NCI-H2196 treated with DMSO at 0.1 percent for 48 hours (cell line): ENCODE results near the gene TTLL4.
"Not testable (repeated sequence)": the region's sequence is repeated elsewhere in the genome, so short reads cannot be mapped to it uniquely, and the experiment has no call there.

Experiments
- DNase-seq: peaks from one replicate; lab custom pipeline; 2025; ENCODE audit not compliant: unreplicated experiment; lab: John Stamatoyannopoulos, UW

The TTLL4 gene

DNA sequence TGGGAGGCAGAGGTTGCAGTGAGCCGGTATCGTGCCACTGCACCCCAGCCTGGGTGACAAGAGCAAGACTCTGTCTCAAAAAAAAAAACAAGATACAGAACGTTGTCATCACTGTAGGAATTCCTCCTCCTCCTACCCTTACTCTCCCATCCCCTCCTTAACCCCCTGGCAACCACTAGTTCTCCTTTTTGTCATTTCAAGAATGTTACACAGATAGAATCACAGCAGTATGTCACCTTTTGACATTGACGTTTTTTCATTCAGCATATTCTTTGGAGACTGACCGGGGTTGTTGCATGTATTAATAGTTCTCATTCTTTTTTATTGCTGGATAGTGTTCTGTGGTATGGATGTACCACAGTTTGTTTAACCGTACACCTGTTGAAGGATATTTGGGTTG lies 32.4 kb downstream of the TTLL4 start:
- no peak for DNase-seq

DNA sequence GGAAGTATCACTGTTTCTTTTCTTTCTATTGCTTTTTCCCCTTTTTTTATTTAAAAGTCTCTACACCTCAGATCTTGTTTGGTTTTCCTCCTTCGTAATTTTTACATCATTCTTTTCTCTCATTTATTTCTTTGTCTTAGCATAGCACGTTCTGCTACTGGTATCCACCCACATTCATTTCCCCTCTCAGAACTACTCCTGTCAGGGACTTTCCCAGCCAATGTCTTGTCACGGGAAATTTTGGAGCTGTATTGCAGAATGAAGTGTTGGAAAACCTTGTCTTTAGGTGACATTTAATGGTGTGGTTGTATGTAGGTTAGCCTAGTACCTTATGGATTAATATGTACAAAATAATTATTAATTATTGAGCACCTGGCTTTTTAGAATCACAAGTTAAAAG lies 34.0 kb downstream of the TTLL4 start:
- no peak for DNase-seq

DNA sequence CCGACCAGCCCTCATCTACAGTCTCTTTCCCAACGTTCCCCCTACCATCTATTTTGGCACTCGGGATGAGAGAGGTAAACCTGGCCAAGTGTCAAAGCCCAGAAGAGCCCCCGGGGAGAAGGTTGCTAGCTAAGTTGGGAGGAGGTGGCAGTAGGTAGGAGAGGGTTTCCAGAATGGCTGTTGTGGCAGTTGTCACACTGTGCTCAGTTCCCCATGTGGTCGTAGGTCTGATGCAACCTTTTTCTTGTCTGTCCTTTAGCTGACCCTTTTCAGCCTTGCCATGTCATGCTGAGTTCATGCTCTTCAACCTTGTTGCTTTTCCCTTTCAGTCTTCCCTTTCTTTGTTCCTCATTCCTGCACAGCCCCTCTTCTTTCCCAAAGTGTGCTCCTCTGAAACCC lies 34.5 kb downstream of the TTLL4 start:
- no peak for DNase-seq

DNA sequence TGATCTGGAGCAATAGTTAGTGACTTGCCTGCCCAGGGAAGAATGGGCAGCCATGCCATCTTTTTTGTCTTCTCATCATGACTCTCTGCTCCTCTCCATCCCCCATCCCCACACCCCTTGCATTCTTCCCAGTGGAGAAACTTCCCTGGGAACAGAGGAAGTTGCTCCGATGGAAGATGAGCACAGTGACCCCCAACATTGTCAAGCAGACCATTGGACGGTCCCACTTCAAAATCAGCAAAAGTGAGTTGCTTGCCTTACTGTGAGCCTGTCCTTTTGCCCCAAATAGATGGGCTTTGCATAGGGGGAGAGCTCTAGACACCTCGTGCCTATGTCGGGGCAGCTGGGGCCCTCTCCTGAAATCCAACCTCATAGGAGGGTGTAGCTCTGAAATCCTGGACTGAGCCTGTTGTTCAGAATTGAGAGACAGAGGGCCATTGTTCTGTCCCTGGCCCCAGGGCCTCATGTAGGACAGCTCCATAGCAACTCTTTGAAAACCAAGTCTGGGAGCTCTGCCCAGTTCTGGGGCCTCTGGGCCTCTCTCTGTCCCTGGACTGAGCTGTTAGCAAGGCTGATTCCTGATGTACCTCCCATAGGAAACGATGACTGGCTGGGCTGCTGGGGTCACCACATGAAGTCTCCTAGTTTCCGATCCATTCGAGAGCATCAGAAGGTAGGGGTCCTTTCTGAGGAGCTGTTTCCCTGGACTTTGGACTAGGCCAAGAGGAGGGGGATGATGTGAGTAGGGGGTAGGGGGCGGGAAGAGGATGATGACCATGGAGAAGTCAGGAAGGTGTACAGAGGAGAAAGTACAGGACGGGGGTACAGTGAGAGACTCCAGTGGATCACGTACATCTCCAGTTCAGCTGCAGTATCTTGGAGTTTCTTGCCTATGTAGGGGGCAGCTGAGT lies 35.2 kb downstream of the TTLL4 start:
- no peak for DNase-seq

DNA sequence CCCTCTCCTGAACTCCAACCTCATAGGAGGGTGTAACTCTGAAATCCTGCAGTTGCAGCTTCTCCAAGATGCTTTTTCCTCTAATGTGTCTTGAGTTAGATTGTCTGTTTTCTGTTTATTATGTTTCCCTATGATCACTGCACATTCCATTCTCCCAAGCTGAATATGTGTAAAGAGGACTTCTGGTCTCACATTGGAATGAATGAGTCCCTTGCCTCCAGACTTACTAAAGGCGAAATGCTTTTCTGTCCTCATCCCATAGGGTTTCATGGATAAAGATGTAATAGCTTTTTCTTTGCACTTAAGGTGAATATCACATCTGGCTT lies 35.8 kb downstream of the TTLL4 start:
- DNase-seq = no peak

DNA sequence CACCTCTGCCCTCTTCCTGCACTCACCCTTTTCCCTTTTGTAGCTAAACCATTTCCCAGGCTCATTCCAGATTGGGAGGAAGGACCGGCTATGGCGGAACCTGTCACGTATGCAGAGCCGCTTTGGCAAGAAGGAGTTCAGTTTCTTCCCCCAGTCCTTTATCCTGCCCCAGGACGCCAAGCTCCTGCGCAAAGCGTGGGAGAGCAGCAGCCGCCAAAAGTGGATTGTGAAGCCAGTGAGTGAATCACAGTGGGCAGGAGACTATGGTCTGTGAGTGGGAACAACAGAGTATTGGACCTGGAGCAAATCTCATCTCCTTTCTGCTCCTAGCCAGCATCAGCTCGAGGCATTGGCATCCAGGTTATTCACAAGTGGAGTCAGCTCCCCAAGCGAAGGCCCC lies 36.3 kb downstream of the TTLL4 start:
- DNase-seq = no peak

DNA sequence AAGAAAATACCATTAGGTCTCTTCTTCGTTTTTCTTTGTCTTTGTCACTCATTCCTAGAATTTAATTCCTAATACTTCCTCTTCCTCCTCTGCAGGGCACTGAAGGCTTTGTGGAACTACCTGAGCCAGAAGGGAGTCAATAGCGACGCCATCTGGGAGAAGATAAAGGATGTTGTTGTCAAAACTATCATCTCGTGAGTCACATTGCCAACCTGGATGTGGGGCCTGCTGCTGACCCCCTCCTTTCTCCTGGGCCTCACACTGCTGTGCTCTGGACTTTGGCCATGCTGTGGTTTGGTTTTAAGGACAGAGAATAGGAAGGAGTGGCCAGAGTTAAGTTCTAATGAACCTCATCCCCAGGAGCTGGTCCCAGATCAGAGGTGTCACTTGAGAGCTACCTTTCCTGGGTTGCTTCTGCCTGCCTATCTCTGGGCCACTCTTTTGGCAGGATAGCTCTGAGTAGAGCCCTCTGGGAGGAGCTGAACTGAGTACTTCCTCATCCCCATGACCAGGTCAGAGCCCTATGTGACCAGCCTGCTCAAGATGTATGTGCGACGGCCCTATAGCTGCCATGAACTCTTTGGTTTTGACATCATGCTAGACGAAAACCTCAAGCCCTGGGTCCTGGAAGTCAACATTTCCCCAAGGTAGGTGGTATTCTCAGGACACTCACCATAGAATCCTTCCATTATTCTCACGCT lies 38.3 kb downstream of the TTLL4 start:
- no peak for DNase-seq

DNA sequence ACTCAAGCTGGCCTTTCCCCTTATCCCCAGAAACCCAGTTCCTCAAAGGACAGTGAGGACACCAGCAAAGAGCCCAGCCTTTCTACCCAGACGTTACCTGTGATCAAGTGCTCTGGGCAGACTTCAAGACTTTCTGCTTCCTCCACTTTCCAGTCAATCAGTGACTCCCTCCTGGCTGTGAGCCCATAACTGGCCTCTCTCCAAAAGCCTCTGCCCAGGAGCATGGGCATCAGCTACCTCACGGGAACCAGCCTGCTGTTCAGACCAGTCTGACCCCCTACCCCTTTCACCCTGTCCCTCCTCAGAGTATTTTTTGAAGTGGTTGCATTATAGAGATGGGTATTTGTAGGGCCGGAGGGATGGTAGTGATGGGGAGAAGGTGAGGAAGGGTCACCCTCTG lies 43.6 kb downstream of the TTLL4 start:
- no peak for DNase-seq

DNA sequence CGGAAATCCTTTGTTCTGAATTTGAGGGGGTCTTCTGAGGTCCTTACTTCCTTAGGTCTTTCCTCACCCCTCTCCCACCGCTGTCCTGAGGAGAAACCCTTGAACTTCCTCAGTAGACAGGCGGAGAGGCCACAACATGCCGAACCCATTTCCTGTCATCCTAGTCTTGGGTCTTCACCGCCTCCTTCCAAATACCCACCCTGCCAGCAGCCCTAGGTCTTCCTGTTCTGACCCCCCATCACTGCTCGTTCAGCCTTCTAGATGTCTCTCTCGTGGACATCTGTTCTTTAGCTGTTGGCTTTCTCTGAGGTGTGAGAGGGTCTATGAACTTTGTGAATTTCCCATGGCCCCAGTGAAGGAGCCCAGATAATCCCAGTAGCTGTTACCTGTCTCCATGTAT lies 44.1 kb downstream of the TTLL4 start:
- no peak for DNase-seq

DNA sequence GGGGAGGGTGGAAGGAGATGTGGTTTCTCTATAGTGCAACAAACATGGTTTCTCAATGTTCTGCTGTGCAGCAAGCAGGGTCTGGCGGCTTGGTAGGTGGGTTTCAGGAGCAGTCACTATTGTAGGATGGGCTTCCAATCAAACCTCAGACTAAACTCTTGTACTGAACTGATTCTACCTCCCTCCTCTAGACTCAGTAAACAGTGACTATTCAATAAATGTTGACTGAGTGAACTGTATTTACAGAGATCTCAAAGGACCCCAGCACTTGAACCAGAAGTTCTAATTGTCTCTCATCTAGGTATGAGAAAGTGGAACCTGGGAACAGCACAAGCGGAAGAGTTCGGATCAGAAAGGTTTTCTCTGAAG lies 44.5 kb downstream of the TTLL4 start:
- no peak for DNase-seq

DNA sequence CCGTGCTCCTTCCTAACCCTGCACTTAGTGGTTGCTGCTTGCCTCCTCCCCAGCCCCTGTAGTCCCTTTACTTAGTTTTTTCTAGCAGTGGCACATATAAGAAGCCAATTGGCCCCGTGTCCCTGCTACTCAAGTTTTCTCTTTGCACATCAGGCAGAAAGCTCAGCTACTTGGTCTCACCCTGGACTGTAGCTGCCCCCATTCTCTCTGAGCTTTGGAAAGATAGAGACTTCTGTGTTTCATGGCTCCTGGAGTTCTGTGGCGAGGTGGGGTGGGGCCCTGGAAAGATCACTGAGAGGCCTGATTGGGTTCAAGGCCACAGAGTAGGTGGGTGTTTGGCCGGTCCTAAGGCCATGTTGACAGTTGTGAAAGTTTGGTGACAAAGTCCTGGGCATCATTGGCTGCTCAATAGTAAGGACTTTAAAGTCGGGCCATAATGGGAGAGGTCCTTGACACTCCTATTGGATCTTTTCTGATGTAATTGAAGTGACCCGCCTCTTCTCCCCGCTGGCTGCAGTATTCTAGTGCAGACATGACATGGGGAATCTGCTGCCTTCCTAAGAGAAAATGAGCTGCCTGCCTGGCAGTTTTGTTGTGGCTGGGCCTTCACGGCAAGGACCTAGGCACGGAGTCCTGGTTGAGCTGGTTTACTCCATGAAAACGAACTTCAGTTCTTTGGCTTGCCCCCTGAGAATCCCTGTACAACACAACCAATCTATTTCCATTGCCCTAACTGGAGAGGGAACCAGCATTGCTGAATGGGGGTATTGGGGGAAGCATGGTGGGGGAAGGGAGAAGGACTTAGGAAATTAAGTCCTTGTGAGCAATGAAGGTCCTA lies 45.2 kb downstream of the TTLL4 start:
- DNase-seq = no peak

DNA sequence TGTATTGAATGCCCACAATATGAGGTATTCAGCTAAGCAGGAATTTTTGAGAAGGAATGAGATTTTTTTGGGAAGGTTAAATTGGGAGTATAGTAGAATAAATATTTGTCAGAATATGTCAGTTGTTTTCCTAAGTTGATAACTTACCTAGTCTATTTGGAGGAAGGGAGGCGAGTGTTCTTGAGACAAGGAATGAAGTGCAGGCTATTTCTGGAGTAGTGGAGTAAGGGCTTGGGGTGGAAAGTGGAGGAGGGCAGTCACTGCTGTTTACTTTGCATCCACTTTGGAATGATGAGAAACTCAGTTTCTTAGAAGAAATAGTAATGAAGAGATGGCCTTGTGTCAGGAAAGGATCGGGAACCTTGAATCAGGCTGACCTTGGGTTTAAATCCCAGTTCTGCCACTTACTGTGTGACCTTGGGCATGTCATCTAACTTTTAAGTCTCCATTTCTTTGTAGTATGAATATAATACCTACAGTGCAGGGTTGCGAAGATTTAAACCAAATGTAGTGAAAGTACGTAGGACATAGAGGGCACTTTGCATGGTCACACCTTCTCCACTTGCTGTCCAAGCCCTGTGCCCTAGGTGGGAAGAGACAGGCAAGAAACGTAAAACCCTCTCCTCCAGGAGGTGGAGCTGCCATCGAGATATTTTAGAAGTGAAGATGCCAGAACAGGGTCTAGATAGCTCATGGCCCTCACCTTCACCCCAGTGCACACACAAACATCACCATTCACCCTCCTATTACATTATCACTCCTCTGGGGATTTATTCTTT lies 46.2 kb downstream of the TTLL4 start:
- no peak for DNase-seq

DNA sequence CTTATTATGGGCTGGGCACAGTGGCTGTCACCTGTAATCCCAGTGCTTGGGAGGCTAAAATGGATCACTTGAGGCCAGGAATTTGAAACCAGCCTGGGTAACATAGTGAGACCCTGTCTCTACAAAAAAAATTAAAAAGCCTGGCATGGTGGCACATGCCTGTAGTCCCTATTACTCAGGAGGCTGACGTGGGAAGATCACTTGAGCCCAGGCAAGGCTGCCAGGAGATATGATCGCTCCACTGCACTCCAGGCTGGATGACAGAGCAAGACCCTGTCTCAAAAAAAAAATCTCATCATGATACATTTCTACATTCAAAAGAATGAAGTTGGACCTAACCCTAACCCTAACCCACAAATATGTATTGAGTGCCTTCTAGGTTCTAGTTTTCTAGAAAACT lies 51.2 kb downstream of the TTLL4 start:
- no peak for DNase-seq

DNA sequence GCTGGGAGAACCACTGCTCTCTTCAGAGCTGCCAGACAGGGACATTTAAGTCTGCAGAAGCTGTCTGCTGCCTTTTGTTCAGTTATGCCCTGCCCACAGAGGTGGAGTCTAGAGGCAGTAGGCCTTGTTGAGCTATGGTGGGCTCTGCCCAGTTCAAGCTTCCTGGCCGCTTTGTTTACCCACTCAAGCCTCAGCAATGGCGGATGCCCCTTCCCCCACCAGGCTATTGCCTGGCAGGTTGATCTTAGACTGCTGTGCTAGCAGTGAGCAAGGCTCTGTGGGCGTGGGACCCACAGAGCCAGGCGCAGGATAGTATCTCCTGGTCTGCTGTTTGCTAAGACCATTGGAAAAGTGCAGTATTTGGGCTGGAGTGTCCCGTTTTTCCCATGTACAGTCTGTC lies 62.1 kb downstream of the TTLL4 start:
- not testable (repeated sequence) for DNase-seq

DNA sequence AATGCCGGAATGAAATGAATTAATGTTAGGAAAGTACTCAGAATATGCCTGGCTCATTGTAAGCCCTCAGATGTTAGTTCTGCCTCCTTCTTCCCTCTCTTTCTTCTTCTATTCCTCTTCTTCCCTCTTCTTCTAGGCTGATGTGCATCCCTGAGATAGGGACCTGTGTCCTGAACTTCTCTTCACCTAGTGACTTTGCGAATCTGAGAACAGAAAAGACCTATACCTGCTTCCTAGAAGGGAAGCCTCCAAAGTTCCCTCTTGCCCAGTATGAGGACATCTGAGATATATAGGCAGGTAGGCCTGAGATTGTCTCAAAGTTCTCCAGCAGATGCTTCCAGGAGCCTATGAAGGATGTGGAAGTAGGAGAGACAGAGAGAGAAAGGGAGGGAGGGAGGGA lies 63.2 kb downstream of the TTLL4 start:
- DNase-seq = no peak

DNA sequence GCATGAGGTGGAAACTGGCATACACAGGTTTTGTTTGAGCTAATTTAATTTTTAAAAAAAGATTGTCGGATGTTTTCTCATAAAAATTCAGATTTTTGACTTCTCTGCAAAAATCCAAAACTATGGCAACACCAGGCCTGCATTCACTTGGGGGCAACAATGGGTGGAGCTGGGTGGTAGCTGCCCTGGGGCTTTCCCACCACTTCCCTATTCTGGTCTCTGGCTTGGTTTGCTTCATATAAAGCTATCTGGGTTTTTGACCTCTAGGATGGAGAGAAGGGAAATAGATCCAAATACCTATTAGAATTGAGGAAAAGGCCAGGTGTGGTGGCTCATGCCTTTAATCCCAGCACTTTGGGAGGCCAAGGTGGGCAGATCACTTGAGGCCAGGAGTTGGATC lies 65.9 kb downstream of the TTLL4 start:
- DNase-seq = no peak

DNA sequence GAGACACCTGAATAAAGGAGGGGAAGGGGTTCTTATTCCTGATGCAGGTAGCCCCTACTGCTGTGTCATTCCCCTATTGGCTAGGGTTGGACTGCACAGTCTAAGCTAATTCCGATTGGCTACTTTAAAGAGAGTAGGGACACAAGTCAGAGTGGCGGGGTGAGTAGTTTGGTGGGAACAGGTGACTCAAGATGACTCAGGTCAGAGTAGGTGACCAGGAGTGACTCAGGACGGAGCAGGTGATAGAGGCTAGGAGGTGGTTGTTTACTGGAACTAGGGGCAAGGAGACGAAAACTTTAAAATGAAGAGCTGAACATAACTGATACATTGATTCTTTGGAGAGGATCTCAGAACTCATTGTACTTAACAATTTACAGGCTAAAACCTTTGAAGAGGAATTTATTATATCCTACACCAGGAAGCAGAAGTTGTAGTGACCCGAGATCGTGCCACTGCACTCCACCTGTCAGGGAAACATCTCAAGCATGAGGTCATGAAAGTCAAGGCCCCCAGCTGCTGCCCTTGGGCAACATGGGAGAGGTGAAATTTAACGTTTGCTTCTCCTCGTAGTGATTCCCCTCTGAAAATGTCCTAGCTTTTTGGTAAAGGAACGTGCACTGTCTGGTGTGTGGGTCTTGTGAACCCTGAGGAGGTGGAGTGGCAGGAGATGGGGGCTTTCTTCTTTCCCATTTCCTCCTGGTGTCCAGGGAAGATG lies 66.8 kb downstream of the TTLL4 start:
- DNase-seq = no peak

DNA sequence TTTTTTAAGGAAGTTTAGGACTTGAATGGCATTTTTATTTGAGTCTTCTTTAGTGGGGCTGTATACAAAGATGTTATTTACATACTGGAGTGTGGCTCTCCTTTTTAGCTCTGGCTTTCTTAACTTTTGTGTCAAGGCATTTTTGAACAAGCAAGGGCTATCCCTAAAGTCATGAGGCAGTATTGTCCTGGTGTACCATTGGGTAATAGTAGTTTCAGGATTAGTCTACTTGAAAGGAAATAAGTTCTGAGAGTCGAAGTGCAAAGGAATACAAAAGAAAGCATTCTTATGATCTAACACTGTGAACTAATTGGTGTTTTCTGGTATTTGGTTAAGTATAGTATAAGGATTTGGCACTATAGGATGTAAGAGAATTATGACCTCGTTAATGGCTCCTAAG lies 69.4 kb downstream of the TTLL4 start:
- no peak for DNase-seq

DNA sequence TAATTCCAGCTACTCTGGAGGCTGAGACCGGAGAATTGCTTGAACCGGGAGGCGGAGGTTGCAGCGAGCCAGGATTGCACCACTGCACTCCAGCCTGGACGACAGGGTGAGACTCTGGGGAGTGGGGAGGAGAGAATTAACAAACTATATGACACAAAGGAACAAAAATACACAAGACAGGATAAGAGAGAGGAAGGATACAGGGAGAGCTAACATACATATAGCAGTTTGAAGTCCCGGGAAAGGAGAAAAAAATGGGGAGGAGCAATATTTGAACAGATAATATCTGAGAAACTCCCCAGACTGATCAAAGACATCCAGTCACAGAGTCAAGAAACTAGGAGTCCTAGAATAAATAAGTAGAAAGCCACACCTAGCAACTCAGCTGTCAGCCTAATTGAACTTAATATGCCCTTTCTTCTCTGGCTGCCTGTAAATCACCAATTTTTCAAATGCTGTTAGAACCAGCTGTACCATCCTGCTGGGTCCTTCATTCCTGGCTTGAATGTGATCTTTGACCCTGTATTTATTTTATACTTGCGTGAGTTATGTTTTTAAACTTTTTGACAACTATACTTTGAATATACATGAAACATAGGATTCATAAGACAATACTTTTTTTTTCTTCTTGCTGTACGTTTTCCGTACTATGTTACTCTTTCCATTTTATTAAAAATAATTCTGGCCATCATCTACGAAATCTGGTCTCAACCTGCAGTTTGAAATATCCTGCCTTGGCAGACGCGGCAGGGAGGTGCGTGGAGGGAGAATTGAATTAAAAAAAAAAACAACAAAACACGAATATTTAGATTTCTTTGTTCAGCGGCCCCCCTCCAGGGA lies 70.4 kb downstream of the TTLL4 start:
- no peak for DNase-seq
